Heart left ventricle (tissue), 16 donors: Measurements from ENCODE around the gene MTUS2. TPM values are rescaled to one million over a fixed set of nuclear protein-coding genes. Genes with fewer than 3 reads are reported as not detected.

Source experiments
- ATAC-seq, 4 donors: fragments of 200-7000 bp; cut with Tn5 transposase; one replicate each; pipeline ENCODE4 v1.9.1; 2020 to 2022; ENCODE audit warnings: moderate library complexity in 4 of 4, mild to moderate bottlenecking in 3 of 4, moderate number of reproducible peaks in 1 of 4
- DNase-seq, 5 donors: peaks; one replicate each; pipeline ENCODE4 v3.0.0-alpha.2; 2020
- H3K27ac ChIP-seq, 12 donors: fragments of 200-600 bp; sonication (generic) in 4 of 12; one replicate each; pipeline versions ENCODE4 v1.5.0 to v1.8.0; 2016 to 2022; ENCODE audit warnings: mild to moderate bottlenecking in 2 of 12
- H3K27me3 ChIP-seq, 9 donors: fragments of 200-600 bp; sonication (generic) in 2 of 9; one replicate each; pipeline versions ENCODE4 v1.5.1 to v1.8.0; 2016 to 2022; ENCODE audit warnings: mild to moderate bottlenecking in 3 of 9
- H3K36me3 ChIP-seq, 9 donors: fragments of 200-600 bp; sonication (generic) in 2 of 9; one replicate each; pipeline versions ENCODE4 v1.5.0 to v1.8.0; 2018 to 2022; ENCODE audit warnings: mild to moderate bottlenecking in 2 of 9
- H3K4me1 ChIP-seq, 12 donors: fragments of 200-600 bp; sonication (generic) in 4 of 12; one replicate each; pipeline versions ENCODE4 v1.5.0 to v1.8.0; 2016 to 2022; ENCODE audit warnings: mild to moderate bottlenecking in 3 of 12
- H3K4me3 ChIP-seq, 12 donors: fragments of 200-600 bp; sonication (generic) in 4 of 12; one replicate each; pipeline versions ENCODE4 v1.5.0 to v1.8.0; 2017 to 2022; ENCODE audit warnings: mild to moderate bottlenecking in 9 of 12, moderate library complexity in 4 of 12
- H3K9me3 ChIP-seq, 12 donors: fragments of 200-600 bp; sonication (generic) in 4 of 12; one replicate each; pipeline versions ENCODE4 v1.5.0 to v1.8.0; 2016 to 2022; ENCODE audit warnings: mild to moderate bottlenecking in 1 of 12
- CTCF ChIP-seq, 12 donors: fragments of 200-600 bp; sonication (generic) in 4 of 12; IDR thresholded peaks; one replicate each; pipeline versions ENCODE4 v1.5.0 to v1.8.0; 2018 to 2022; ENCODE audit warnings: antibody characterized with exemption in 12 of 12, mild to moderate bottlenecking in 5 of 12
- POLR2A ChIP-seq, 2 donors: fragments of 450-650 bp; IDR thresholded peaks; one replicate each; pipeline ENCODE4 v1.6.1; 2017; ENCODE audit warnings: antibody characterized with exemption in 2 of 2, mild to moderate bottlenecking in 2 of 2, moderate library complexity in 2 of 2
- WGBS, 4 donors: extraction: QIAGEN DNeasy Blood & Tissue Kit in 2 of 4; methylation state at CpG; one replicate each; pipeline versions ENCODE4 v1.1.5 to v1.1.7; 2013 to 2018; 5-methylcytosine and 5-hydroxymethylcytosine counted together
- intact Hi-C, 10 donors: fragments of 100-400 bp; cut with DNase I; formaldehyde crosslinking; loops; one replicate each; pipeline versions ENCODE4 v1.11.1 to v1.14.2; 2022
- polyA plus RNA-seq, 2 donors: library from polyadenylated mRNA; stranded (reverse); fragments of 200-250 nt; gene quantifications; one replicate each; pipeline ENCODE4 v1.2.3, GENCODE V29; 2013
- total RNA-seq, 9 donors: library from RNA; depleted of rRNA in 2 of 9; stranded (reverse); fragments of >200 nt in 2 of 9; fragmentation: NEBNext Ultra II Directional in 3 of 9; extraction: Animal tissue kit (Norgen Biotek cat#: 25700) in 3 of 9; gene quantifications; one replicate each; pipeline versions ENCODE4 v1.1.0 to v1.2.4, GENCODE V29; 2016 to 2023
- donor health status: ischemic (EF 13 %, LVEDD 7.1; RV severe dilation, severe dysfunction).
- donor health status: healthy with polysubstance abuse.
- donor health status: DM: no; HTN: yes; CAD: no.
- donor health status: DM: no; HTN: no; CAD: no.
- donor health status: ischemic (EF 25% LVEDD 6.9; RV normal size, moderate dysfunction).
- donor health status: ischemic (EF 25% LVEDD 5.7; RV mildly dilated, moderate dysfunction).
- donor health status: healthy.
- donor health status: DM: yes; HTN: yes; CAD: no.
- donor health status: ischemic (EF 35%, LVEDD 5.7; RV mildly dilated, moderate dysfunction).
- donor health status: nonischemic (EF 11% LVEDD 7.7; RV severe dilation, severe dysfunction).
- donor health status: DM: yes; HTN: yes; CAD: no.
- donor health status: PGD.
- donor health status: ischemic (EF 29% LVEDD 5.4; RV normal size, mild dysfunction).
- donor health status: nonischemic (EF 23%, LVEDD 6.1; RV moderate dilation, normal function).

The MTUS2 gene
- total and polyA plus RNA-seq, 11 donors = 28.7 to 174 (median 67.9) TPM

GRCh38 chr13:29487466-29488454 is 667.6 kb downstream of the MTUS2 start:
- 79 to 87% (median 83%) methylated on average over 22 of the region's 22 CpGs for WGBS, 4 donors
- H3K27ac ChIP-seq = no peak overlapping the region
- H3K27me3 ChIP-seq = peaks cover 0 to 6% (median 0%) of the 10 kb centered on the region in 9 donors
- ATAC-seq (no peak), DNase-seq (no peak)
- H3K9me3 ChIP-seq = no peaks in the 10 kb centered on the region
- H3K4me1 ChIP-seq = peaks cover 0 to 18% (median 0%) of the 10 kb centered on the region in 12 donors
- no peak for TF ChIP-seq CTCF (IDR thresholded peaks at IDR 0.05)
- no peak for TF ChIP-seq POLR2A (IDR thresholded peaks at IDR 0.05)
- H3K4me3 ChIP-seq = no peak overlapping the region
- intact Hi-C loops = no loop called here
- peaks cover 0 to 26% (median 0%) of the 10 kb centered on the region in 9 donors for H3K36me3 ChIP-seq

- DNase-seq = no peak
- Histone ChIP-seq H3K4me3 (no peak overlapping the region), H3K9me3 (no peaks in the 10 kb centered on the region), H3K27ac (no peak overlapping the region), H3K4me1 (no peaks in the 10 kb centered on the region), H3K27me3 (peaks cover 0 to 6% (median 0%) of the 10 kb centered on the region in 9 donors), H3K36me3 (peaks cover 0 to 43% (median 0%) of the 10 kb centered on the region in 9 donors)
- no peak for ATAC-seq
- TF ChIP-seq CTCF (IDR thresholded peaks at IDR 0.05) = no peak
- TF ChIP-seq POLR2A (IDR thresholded peaks at IDR 0.05) = no peak
- intact Hi-C loops = no loop called here
- 77 to 82% (median 80%) methylated on average over 14 of the region's 14 CpGs for WGBS, 4 donors
These were observed 669.8 kb downstream of the MTUS2 start for GRCh38 chr13:29489650-29490560.

GRCh38 chr13:29490561-29490885 is 670.4 kb downstream of the MTUS2 start:
- Histone ChIP-seq H3K4me1 (peaks cover 0 to 2% (median 0%) of the 10 kb centered on the region in 12 donors), H3K4me3 (no peak overlapping the region), H3K27ac (no peak overlapping the region), H3K27me3 (peaks cover 0 to 6% (median 0%) of the 10 kb centered on the region in 9 donors), H3K36me3 (peaks cover 0 to 41% (median 0%) of the 10 kb centered on the region in 9 donors), H3K9me3 (no peaks in the 10 kb centered on the region)
- ATAC-seq (no peak), DNase-seq (no peak)
- 78 to 94% (median 88%) methylated on average over 9 of the region's 9 CpGs for WGBS, 4 donors
- intact Hi-C loops = no loop called here
- TF ChIP-seq POLR2A (IDR thresholded peaks at IDR 0.05) (no peak), CTCF (IDR thresholded peaks at IDR 0.05) (no peak)
